GM21360 (cell line): ENCODE results near the gene NPR3.

Source experiments
- ATAC-seq: cut with Tn5 transposase; IDR thresholded peaks from one replicate; pipeline ENCODE4 v1.9.1; 2021; ENCODE audit warnings: mild to moderate bottlenecking, moderate library complexity; ENCODE audit not compliant: unreplicated experiment

Gene NPR3, protein sequence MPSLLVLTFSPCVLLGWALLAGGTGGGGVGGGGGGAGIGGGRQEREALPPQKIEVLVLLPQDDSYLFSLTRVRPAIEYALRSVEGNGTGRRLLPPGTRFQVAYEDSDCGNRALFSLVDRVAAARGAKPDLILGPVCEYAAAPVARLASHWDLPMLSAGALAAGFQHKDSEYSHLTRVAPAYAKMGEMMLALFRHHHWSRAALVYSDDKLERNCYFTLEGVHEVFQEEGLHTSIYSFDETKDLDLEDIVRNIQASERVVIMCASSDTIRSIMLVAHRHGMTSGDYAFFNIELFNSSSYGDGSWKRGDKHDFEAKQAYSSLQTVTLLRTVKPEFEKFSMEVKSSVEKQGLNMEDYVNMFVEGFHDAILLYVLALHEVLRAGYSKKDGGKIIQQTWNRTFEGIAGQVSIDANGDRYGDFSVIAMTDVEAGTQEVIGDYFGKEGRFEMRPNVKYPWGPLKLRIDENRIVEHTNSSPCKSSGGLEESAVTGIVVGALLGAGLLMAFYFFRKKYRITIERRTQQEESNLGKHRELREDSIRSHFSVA

DNA sequence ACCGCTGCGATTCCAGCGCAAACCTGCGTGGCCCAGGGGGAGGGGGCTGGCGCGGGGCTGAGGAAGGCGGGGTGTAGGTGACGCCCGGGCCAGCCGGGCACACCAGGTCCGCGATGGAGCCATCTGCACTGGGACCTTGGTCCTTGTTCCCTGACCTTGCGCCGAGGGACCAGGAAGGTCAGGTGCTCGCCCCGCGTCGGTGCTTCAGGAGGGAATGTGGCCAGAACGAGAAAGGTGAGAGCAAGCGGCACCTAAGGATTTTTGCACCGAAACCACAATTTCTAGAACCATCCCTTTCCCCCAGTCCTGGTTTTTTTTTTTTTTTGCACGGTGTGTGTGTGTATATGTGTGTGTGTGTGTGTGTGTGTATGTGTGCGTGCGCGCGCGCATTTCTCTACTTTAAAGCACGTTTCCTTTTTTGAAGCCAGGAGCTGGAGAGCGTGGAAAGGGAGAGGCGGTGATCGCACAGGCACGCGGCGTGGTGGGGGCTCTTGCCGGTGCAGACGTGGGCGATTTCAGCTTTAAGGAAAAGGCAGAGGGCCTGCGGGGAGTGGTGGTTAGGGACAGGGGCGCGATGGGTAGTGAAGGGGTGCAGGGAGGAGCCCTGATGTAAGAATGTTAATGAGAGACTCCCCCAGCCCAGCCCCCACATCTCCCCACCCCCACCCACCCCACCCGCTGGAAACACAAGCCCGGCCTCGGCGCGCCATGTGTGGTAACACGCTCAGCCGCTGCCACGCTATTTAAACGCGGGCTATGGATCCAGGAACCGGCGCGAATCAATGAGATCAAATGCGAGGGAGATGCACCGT, at the start of gene NPR3:
TSS of gene NPR3 (plus strand) at position 772 of the 812 bp plus-strand sequence. CDS start 456 bp downstream, outside the sequence.
- no peak for ATAC-seq

DNA sequence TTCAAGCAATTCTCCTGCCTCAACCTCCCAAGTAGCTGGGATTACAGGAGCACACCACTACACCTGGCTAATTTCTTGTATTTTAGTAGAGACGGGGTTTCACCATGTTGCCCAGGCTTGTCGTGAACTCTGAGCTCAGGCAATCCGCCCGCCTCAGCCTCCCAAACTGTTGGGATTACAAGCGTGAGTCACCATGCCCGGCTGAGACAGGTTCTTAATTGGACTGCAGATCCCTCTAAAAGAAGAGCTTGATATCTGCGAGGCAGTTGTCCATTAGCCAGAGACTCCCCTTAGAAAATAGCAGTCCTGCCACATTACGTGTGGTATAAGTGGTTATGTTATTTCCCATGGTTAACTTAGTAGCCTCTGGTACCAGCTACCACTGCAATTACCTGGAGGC, 46.6 kb upstream of the NPR3 start:
- ATAC-seq, result no peak

DNA sequence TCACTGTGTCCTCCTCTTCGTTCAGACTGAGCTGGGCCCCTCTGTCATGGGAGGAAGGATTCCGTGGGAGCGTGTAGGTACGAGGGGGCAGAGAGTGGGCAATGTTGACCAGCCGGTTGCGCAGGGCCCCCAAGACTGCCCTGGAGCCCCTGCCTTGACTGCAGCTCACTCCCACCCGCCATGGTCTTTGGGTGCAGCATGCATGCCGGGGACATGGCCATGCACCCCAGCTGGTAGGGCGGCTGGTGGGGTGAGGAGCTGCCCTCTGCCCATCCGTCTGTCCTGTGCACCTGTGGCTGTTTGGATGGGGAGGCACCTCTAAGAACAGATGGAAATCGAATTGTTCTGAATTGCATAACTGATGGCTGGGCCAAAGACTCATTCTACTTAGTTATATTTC, 42.6 kb upstream of the NPR3 start:
- ATAC-seq, result no peak

DNA sequence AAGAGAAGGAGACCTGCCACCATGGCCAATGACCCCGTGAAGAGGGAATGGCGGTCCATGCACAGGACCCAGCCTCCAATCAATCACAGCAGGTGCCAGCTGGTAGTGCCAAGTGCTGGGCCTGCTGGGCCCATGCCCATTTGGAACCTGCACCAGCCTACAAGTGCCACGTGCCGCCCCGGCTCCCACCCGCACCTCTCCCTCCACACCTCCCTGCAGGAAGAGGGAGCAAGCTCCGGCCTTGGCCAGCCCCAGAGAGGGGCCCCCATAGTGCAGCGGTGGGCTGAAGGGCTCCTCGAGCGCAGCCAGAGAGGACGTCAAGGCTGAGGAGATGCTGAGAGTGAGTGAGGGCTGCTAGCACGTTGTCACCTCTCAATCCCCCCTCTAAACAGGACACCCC, 37.8 kb upstream of the NPR3 start:
- no peak for ATAC-seq

DNA sequence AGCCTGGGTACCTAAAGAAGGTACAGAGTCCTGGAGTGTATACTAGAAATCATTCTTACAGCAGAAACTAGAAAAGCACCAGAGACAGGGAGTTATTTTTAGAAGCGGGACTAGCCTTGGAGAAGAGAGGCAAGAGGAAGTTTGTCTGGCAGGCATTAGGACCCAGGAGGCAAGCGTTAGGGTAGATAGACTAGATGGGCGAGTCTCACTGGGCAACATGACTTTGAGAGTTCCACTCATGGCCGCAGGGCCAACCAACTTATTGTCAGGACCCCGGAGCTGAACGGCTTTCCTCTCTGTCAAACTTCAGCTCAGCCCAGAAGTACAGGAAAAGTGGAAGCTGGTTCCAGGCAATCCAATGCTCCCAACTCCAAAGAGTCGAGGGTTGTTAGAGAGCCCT, 34.1 kb upstream of the NPR3 start:
- ATAC-seq, result no peak

DNA sequence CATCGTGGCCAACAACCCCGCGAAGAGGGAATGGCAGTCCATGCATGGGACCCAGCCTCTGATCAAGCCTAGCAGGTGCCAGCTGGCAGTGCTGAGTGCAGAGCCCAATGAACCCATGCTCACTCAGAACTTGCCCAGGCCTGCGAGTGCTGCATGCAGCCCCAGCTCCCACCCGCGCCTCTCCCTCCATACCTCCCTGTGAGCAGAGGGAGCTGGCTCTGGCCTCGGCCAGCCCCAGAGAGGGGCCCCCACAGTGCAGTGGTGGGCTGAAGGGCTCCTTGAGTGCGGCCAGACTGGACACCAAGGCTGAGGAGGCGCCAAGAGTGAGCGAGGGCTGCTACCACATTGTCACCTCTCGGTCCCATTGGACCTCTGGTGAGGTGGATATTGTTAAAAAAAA, 32.6 kb upstream of the NPR3 start:
- ATAC-seq, result no peak

DNA sequence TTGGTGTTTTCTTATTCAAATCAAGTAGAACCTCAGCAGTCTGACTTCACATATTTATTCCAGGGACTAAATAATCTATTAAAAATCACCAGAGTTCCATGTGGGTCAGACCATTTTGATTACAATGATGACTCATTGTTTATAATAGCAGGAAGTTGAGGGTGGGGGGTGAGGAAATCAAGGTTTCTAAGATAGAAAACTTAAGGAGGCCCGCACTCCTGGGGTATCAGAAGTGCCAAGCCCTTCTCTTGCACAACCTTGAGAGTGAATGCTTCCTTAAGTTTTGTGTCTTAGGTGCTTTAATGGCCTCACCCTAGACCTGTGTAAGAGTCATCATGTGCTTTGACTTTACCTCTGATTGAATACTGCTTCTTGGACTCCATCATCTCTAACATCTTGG, 31.9 kb upstream of the NPR3 start:
- ATAC-seq, result no peak

DNA sequence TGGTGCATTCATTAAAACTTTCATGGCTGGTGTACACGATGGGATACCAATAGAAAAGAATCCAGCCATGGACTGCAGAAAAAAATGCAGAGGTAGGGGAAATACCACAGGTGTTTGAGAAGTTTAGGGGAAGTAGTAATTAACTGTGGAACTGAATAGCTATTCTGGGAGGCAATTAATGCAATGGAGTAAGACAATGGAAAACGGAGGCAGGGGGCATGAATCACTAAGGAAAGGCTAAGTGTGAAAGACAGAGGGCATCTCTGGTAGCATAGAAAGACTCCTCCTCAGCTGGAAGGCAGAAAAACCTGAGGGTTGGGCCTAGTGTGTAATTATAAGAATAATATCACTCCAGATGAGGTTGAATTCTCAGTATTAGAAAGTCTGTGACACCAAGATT, 30.9 kb upstream of the NPR3 start:
- ATAC-seq, result no peak

DNA sequence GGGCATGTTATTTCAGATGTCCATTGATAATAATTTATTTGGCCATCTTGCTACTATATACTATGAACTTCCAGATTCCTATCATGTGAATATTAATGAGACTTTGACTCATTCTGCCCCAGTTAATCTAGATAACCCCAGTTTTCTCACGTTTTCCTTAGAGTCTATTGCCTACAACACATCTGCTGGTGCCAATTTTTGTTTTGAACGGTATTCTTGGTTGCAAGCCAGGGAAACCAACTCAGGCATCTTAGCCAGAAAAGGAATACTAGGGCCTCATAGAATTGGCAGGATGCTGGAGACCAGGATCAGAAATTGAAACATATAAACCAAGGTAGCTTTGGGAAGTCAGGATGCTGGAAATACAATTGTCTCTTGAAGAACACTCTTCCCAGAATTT, 28.0 kb upstream of the NPR3 start:
- ATAC-seq, result no peak

DNA sequence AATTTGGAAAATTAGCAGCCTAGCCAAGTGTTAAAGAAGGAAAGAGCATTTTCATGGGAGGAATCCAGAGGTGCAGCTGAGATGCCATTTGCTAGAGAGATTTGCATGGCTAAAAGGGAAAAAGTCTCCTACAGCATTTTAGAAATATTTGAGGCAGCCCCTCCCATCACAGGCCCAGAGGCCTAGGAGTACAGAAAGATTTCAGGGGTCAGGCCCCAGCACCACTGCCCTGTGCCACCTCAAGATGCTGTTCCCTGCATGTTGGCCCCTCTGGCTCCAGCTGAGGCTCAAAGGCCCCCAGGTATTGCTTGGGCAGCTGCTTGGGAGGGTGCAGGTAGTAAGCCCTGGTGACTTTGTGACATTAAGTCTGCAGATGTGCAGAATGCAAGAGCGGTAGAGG, 26.9 kb upstream of the NPR3 start:
- ATAC-seq, result no peak

DNA sequence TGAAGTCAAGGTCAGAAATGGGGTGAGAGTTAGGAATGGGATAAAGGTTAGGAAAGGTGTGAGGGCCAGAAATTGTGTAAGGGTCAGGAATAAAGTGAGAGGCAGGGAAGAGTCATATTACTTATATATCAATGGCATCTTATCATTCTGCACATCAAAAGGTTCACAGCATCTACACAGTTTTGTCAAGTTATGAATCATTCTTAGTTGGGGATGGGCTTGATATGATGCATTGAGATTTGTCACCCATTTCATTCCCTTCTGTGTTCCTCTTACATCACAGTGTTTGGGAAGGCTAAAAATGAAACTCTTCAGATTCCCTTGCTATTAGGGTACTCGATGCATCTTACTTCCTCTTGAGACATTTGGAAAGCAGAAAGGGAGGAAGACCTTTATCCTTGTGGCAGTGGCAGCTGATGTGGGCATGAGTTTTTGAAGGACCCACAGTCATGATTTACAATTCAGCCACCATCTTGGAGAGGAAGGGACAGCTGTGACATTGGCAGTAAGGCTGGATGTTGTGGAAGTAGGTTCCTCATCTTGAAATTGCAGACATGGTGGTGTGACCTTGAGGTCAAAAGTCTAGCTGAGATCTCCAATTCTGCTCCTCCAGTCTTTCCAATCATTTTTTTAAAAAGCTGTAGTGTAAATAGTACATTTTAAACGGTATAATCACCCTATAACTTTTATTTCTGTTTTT, 24.2 kb upstream of the NPR3 start:
- no peak for ATAC-seq

DNA sequence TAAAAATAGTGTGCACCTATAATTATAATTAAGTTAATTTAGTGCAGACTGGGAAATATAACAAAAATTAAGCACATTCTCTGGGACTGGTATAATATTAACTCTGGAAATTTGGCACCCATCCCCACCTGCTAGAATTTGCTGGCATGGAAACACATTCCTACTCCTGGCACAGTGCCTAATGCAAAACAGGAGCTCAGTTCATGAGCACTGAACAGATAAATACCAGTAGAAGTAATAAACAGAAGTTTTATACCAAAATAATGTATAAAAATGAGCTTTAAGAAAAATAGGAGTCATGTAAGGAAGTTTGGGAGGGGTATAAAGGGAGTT, 23.7 kb upstream of the NPR3 start:
- no peak for ATAC-seq

DNA sequence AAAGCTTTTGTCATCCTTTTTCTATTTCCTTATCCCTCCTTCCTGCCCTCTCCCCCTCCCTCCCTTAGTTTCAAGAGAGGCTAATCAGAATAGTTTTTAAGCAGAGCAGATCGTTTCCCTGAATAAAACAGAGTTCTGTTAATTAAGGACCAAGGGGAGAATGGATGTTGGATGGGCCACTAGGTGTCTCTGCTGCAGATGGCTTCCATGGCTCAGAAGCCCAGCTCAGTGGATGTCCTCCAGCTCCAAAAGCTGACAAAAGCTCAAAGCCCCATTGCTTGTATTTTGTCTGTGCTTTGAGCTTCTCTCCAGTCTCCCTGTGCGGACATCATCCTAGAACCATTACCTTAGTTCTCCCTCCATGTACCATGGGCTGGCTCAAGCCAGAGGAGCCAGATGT, 21.0 kb upstream of the NPR3 start:
- no peak for ATAC-seq

DNA sequence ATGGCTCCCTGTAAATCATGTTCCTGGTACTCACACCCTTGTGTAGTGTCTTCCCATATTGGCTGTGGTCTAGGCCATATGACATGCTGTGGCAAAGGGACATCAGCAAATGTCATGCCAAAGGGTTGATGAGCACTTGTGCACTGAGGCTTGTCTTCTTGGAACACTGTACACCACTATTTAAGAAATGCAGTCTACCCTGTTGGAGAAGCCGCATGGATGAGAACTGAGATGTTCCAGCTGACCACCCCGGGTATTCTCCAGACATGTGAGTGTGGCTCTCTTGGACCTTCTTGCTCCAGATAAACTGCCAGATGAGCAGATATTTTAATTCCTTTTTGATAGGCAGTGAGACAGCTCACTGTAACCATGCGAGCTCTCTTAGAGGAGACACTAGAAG, 20.5 kb upstream of the NPR3 start:
- no peak for ATAC-seq

DNA sequence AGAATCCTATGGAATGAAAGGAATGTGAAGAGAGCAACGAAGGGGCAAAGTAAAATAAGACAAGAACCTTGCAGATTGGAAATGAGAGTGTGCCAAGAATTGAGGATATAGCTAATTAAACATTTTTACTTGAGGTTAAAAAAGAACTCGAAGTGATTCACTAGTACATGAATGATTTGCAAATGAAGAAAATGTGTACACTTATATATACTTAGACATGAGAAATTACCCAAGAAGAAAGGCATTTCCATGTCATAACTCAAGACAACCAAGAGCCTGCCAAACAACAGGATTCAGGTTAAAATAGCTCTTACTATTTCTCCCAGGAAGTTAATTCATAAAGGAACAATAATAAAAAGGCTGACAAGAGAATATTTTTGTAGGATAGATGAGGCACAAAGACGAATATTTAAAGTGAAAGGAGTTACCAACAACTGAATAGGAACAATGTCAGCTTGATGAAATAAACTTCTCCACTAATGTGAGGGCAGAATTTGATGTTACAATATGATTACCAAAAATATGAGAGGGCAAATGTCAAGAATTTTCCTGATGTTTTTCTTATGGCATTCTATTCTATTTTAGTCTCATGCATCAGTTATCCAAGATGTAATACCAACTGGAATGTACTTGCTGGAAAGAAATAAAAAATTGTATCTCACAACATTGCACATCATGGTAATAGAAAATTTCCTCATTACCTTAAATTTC, 18.9 kb upstream of the NPR3 start:
- ATAC-seq, result no peak

DNA sequence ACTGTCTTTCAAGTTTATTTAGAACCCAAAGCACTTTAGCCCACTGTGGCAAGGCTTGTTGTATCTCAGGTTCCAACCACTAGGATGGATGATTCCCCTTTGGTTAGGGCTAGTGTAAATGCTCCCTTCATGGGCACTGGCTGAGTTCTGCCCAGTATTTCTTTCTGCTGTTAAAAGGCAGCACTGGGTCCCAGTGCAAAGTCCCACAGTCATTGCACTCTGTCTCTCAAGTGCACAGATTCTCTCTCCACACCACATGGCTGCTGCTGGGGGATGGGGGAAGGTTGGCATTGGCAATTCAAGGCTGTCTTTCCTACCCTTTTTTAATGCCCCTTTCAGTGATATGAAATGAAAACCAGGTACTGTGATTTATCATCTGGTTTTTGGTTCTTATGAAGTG, 7.2 kb upstream of the NPR3 start:
- ATAC-seq, result no peak

DNA sequence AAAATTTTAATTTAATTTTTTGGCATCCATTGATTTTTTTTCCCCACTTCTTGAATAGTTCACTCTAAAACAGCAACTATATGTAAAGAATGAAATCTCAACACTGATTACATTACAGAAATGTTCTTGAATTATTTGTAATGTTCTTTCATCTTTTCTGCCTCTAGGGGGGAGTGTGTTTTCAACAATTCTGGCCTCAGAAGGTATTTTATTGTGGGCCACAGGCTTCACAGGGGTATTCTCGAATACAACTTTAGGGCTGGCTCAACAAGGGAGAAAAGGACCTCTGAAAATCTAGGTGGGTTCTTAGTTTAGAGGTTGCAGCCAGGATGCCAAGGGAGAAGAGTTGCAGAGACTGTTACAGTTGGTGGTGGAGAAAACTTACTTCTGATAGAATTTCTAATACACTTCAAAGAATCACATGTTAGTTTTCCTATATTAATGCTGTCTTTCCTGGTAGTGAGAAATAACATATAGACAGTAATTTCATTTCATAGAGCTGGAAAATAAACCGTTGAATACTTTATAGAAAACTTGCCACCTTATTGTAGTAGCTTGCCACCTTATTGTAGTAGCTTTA, 3.6 kb upstream of the NPR3 start:
- ATAC-seq, result no peak

DNA sequence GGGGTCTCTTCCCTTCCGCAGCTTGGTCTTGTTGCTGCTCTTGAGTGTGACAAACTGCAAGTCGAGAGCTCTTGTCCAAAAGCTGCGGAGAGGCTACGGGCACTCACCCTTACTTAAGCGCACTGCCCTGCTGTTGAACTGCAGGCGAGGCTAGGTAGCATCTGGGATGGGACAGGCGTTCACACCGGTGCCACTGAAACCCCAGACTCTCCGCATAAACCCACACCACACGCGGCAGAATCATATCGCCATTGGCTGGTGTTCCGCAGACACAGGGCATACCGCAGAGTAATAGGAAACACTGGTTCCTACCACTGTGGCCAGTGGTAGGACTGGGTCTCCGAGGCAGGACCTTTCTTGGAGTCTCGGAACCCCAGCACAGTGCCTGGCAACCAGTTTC, 2.2 kb upstream of the NPR3 start:
- no peak for ATAC-seq

DNA sequence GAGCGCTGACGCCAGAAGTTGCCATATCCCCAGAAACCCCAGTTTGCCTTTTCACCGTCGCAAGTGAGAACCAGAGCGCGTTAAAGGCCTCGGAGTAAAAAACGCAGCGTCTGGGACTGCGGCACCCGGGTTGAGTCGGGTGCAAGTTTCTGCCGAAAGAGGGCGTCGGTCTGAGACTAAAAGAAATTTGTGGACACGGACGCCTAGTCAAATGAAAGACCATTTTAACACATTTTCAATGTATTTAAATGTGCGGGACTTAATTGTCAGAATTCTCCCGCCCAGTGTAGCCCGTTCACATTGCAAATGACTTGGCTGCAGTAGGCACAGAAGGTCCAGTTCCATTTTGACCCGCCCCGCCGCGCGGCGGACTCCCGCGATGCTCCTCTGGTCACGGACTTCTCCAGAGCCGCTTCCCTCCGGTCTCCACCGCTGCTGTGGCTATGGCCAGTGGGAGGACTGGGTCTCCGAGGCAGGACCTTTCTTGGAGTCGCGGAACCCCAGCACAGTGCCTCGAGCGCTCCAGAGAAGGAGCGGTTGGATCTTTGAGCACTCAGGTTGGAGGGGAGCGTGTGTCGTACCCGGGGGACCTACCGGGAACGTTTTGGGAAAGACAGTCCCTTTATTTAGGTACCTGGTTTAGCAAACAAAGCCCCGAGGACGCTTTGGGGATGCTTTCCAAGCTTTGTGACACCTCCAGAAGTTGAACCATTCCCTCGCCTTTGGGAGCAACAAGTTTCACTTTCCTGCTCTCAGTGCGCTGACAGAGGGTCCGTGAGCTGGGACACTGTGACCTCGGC, 1.2 kb upstream of the NPR3 start:
- ATAC-seq, result peak; percentile 50

DNA sequence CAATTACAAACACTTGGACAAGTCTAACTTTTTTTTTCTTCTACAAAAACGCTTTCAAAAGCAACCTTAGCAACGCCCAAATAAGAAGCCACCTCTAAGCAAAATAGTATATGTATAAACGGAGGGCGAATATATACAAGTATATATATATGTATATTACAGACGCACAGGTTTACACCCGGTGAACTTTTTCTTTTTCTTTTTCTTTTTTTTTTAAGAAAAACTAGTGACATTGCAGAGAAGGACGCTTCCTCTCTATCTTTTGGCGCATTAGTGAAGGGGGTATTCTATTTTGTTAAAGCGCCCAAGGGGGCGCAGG, 200 bp downstream of the NPR3 start:
- ATAC-seq, result no peak
